ENCODE results near the gene TRAF3.

The TRAF3 gene

GRCh38 chr14:102911541-102911951, 134.3 kb downstream of the TRAF3 start:
- TF ChIP-seq YY1 (IDR thresholded peaks at IDR 0.05; ENCODE audit: low read depth) = no peak
- TF ChIP-seq CREB1 (IDR thresholded peaks at IDR 0.05; ENCODE audit: low read depth) = no peak
- no peak for TF ChIP-seq ZBTB7A (IDR thresholded peaks at IDR 0.05; ENCODE audit: low read depth)
- TF ChIP-seq CEBPB (IDR thresholded peaks at IDR 0.05) = no peak
- TF ChIP-seq FOXM1 (IDR thresholded peaks at IDR 0.05; ENCODE audit: borderline replicate concordance, low read depth) = no peak
- no peak for TF ChIP-seq TEAD4 (IDR thresholded peaks at IDR 0.05)
- no peak for TF ChIP-seq REST (IDR thresholded peaks at IDR 0.05; ENCODE audit: low read depth)
- TF ChIP-seq RAD21 (IDR thresholded peaks at IDR 0.05; ENCODE audit: low read depth) = no peak
- no peak for TF ChIP-seq EGR1 (IDR thresholded peaks at IDR 0.05)
- no peak for TF ChIP-seq TCF12 (IDR thresholded peaks at IDR 0.05; ENCODE audit: low read depth)
- no peak for TF ChIP-seq MAX (IDR thresholded peaks at IDR 0.05)

- TF ChIP-seq CEBPB (IDR thresholded peaks at IDR 0.05) (no peak), RAD21 (IDR thresholded peaks at IDR 0.05; ENCODE audit: low read depth) (no peak), USF1 (IDR thresholded peaks at IDR 0.05) (no peak), NFIC (IDR thresholded peaks at IDR 0.05) (no peak), EGR1 (IDR thresholded peaks at IDR 0.05) (no peak), CREB1 (IDR thresholded peaks at IDR 0.05; ENCODE audit: low read depth) (no peak), REST (IDR thresholded peaks at IDR 0.05; ENCODE audit: low read depth) (no peak), MAX (IDR thresholded peaks at IDR 0.05) (no peak), FOXM1 (IDR thresholded peaks at IDR 0.05; ENCODE audit: borderline replicate concordance, low read depth) (no peak), EP300 (IDR thresholded peaks at IDR 0.05; ENCODE audit: borderline replicate concordance) (no peak), TEAD4 (IDR thresholded peaks at IDR 0.05) (no peak)
Measured at GRCh38 chr14:102911991-102912761, 134.9 kb downstream of the TRAF3 start.

- no peak for TF ChIP-seq YY1 (IDR thresholded peaks at IDR 0.05; ENCODE audit: low read depth)
- TF ChIP-seq FOXM1 (IDR thresholded peaks at IDR 0.05; ENCODE audit: borderline replicate concordance, low read depth) = no peak
- TF ChIP-seq TCF12 (IDR thresholded peaks at IDR 0.05; ENCODE audit: low read depth) = no peak
- TF ChIP-seq REST (IDR thresholded peaks at IDR 0.05; ENCODE audit: low read depth) = no peak
- no peak for TF ChIP-seq ZBTB7A (IDR thresholded peaks at IDR 0.05; ENCODE audit: low read depth)
Measured at GRCh38 chr14:102913341-102914211, 136.3 kb downstream of the TRAF3 start.

GRCh38 chr14:102914474-102915291, 137.4 kb downstream of the TRAF3 start:
- no peak for TF ChIP-seq EP300 (IDR thresholded peaks at IDR 0.05; ENCODE audit: borderline replicate concordance)
- TF ChIP-seq ZBTB7A (IDR thresholded peaks at IDR 0.05; ENCODE audit: low read depth) = no peak
- TF ChIP-seq NFIC (IDR thresholded peaks at IDR 0.05) = no peak
- no peak for TF ChIP-seq FOXM1 (IDR thresholded peaks at IDR 0.05; ENCODE audit: borderline replicate concordance, low read depth)
- TF ChIP-seq REST (IDR thresholded peaks at IDR 0.05; ENCODE audit: low read depth) = no peak
- TF ChIP-seq USF1 (IDR thresholded peaks at IDR 0.05) = no peak
- no peak for TF ChIP-seq TCF12 (IDR thresholded peaks at IDR 0.05; ENCODE audit: low read depth)
- no peak for TF ChIP-seq CEBPB (IDR thresholded peaks at IDR 0.05)
